ENCODE measurements around the gene HOXC5. TPM values are rescaled to one million over a fixed set of nuclear protein-coding genes. Genes with fewer than 3 reads are reported as not detected.

HOXC5 gene
- total RNA-seq, 1 experiment from 2014 or later = not detected

DNA sequence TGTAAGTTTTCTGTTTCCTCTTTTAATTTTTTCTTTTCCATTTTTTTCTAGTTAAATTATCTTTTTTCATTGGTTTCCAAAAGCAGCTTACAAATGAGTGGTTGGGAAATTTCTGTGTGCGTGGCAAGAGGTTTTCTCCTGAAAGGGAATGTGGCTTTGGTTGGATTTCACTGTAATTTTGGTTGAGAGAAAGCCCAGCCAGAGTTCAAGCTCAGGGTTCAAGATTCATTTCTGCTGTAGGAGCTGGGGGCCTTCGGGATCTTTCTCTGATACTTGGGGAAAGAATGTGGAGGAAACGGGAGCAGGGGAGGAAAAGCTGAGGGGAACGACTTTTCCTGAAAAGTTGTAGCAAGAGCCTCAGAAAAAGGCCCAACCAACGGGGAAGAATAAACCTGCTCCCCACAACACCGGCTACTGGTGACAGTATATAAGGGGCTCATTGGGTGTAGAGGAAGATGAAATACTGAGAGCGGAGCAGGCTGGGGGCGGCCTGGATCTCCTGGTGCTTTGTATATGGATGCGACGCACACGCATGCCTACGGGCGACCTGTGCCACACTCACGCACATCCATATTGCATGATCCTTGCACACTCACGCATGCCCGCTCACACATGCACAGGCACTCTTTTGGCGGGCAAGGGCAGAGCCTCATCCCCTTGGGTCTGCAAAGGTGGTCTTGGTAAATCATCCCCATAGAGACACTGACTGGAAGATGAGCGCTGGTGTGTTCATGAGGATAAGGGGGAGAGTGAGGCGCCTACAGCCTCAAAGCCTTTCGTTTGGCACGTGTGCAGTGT is 46.0 kb upstream of the HOXC5 start:
- Histone ChIP-seq H2BK120ac (ENCODE audit: low read depth, low read length, poor library complexity, severe bottlenecking) (no peak overlapping the region), H3K23me2 (ENCODE audit: insufficient read length, low read depth, low read length, poor library complexity, severe bottlenecking) (no peaks in the 10 kb centered on the region), H2BK12ac (ENCODE audit: insufficient read length, low read depth, low read length) (no peak overlapping the region), H3K27ac (ENCODE audit: insufficient read length, low read depth, low read length) (no peak overlapping the region), H3K4me2 (ENCODE audit: insufficient read depth, insufficient read length, low read length) (no peak overlapping the region), H3K9me3 (ENCODE audit: control insufficient read depth, low read depth, low read length) (no peaks in the 10 kb centered on the region), H3K56ac (ENCODE audit: insufficient read length, low read depth, low read length) (no peak overlapping the region), H3K4me1 (ENCODE audit: insufficient read depth, low read length) (no peaks in the 10 kb centered on the region), H3T11ph (ENCODE audit: low read length) (no peak overlapping the region), H2BK15ac (ENCODE audit: low read depth, low read length) (no peak overlapping the region), H2AFZ (ENCODE audit: low read length) (no peak overlapping the region), H3K18ac (ENCODE audit: insufficient read length, low read depth, low read length) (no peak overlapping the region), H2BK5ac (ENCODE audit: insufficient read length, low read length) (no peak overlapping the region), H4K8ac (replicated peaks; ENCODE audit: insufficient read length, low read depth, low read length) (no peak overlapping the region), H2AK5ac (ENCODE audit: insufficient read length, low read length) (no peak overlapping the region), H3K4ac (ENCODE audit: low read depth, low read length) (no peak overlapping the region), H3K79me1 (ENCODE audit: insufficient read depth, low read depth, low read length, poor library complexity, severe bottlenecking) (no peaks in the 10 kb centered on the region), H3K14ac (ENCODE audit: insufficient read depth, low read length) (no peak overlapping the region), H4K20me1 (ENCODE audit: control insufficient read depth, insufficient read depth, insufficient read length) (no peaks in the 10 kb centered on the region), H3K9ac (ENCODE audit: extremely low read depth, insufficient read length, low read length) (no peak overlapping the region), H3K79me2 (ENCODE audit: insufficient read depth, low read length) (no peaks in the 10 kb centered on the region), H3K23ac (ENCODE audit: insufficient read length, low read depth, low read length) (no peak overlapping the region), H4K5ac (ENCODE audit: insufficient read length, low read depth, low read length) (no peak overlapping the region), H3K27me3 (ENCODE audit: insufficient read depth, low read length) (peaks cover 96% of the 10 kb centered on the region), H4K91ac (ENCODE audit: insufficient read length, low read depth, low read length) (no peak overlapping the region), H2BK20ac (ENCODE audit: low read depth, low read length, poor library complexity, severe bottlenecking) (no peak overlapping the region)
- TF ChIP-seq, protein P1, sequence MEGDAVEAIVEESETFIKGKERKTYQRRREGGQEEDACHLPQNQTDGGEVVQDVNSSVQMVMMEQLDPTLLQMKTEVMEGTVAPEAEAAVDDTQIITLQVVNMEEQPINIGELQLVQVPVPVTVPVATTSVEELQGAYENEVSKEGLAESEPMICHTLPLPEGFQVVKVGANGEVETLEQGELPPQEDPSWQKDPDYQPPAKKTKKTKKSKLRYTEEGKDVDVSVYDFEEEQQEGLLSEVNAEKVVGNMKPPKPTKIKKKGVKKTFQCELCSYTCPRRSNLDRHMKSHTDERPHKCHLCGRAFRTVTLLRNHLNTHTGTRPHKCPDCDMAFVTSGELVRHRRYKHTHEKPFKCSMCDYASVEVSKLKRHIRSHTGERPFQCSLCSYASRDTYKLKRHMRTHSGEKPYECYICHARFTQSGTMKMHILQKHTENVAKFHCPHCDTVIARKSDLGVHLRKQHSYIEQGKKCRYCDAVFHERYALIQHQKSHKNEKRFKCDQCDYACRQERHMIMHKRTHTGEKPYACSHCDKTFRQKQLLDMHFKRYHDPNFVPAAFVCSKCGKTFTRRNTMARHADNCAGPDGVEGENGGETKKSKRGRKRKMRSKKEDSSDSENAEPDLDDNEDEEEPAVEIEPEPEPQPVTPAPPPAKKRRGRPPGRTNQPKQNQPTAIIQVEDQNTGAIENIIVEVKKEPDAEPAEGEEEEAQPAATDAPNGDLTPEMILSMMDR (conservative IDR thresholded peaks at IDR 0.05) = no peak
- peaks cover 3 to 11% of the 10 kb centered on the region in 2 experiments; a peak in 4 of 5 replicates for H3K9me3 Mint-ChIP-seq
- H3K27me3 Mint-ChIP-seq (ENCODE audit: low read depth) = peaks cover 100% of the 10 kb centered on the region
- no peak for DNase-seq
- H3K4me1 Mint-ChIP-seq = peaks cover 3 to 11% of the 10 kb centered on the region in 2 experiments; a peak in 2 of 4 replicates
- no peak overlapping the region; a peak in 1 of 5 replicates for H3K4me3 Mint-ChIP-seq
- no CpG with 5 or more reads among the region's 21 CpGs for WGBS (ENCODE audit: extremely low coverage, insufficient read length, low lambda C conversion rate)
- no peaks in the 10 kb centered on the region; a peak in 2 of 7 replicates for H3K36me3 Mint-ChIP-seq (ENCODE audit: insufficient read depth in 1 of 3, low read depth in 3 of 3)
- no peak overlapping the region for H3K27ac Mint-ChIP-seq
